Measurements from ENCODE around the gene RUBCNL.

GRCh38 chr13:46315491-46316075 is 71.5 kb downstream of the RUBCNL start:
- TF ChIP-seq CTCF (optimal IDR thresholded peaks at IDR 0.05 in 1 of 3, IDR thresholded peaks at IDR 0.05 in 1 of 3, conservative IDR thresholded peaks at IDR 0.05 in 1 of 3; ENCODE audit: extremely low read depth in 1 of 3, insufficient read depth in 2 of 3, low read length in 3 of 3) (no peak), EZH2 (IDR thresholded peaks at IDR 0.05; ENCODE audit: low read length) (no peak)

All from keratinocyte (primary cell).